ENCODE measurements around the gene MPZL1.

- TF ChIP-seq, protein P1, sequence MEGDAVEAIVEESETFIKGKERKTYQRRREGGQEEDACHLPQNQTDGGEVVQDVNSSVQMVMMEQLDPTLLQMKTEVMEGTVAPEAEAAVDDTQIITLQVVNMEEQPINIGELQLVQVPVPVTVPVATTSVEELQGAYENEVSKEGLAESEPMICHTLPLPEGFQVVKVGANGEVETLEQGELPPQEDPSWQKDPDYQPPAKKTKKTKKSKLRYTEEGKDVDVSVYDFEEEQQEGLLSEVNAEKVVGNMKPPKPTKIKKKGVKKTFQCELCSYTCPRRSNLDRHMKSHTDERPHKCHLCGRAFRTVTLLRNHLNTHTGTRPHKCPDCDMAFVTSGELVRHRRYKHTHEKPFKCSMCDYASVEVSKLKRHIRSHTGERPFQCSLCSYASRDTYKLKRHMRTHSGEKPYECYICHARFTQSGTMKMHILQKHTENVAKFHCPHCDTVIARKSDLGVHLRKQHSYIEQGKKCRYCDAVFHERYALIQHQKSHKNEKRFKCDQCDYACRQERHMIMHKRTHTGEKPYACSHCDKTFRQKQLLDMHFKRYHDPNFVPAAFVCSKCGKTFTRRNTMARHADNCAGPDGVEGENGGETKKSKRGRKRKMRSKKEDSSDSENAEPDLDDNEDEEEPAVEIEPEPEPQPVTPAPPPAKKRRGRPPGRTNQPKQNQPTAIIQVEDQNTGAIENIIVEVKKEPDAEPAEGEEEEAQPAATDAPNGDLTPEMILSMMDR (IDR thresholded peaks at IDR 0.05): no peak
- no peak for TF ChIP-seq POLR2AphosphoS5 (IDR thresholded peaks at IDR 0.05)
- TF ChIP-seq POLR2A (IDR thresholded peaks at IDR 0.05): no peak
- TF ChIP-seq EP300 (IDR thresholded peaks at IDR 0.05): no peak
Measured at GRCh38 chr1:167728818-167729410, 7.1 kb downstream of the MPZL1 start.
